HG03060 (cell line): Measurements from ENCODE around the gene HKDC1.
"Not testable (repeated sequence)": the region's sequence is repeated elsewhere in the genome, so short reads cannot be mapped to it uniquely, and the experiment has no call there.

Experiments used
- ATAC-seq: cut with Tn5 transposase; IDR thresholded peaks from one replicate; pipeline ENCODE4 v1.9.1; 2021; ENCODE audit warnings: low read depth, moderate number of reproducible peaks; ENCODE audit not compliant: unreplicated experiment

HKDC1 gene, protein sequence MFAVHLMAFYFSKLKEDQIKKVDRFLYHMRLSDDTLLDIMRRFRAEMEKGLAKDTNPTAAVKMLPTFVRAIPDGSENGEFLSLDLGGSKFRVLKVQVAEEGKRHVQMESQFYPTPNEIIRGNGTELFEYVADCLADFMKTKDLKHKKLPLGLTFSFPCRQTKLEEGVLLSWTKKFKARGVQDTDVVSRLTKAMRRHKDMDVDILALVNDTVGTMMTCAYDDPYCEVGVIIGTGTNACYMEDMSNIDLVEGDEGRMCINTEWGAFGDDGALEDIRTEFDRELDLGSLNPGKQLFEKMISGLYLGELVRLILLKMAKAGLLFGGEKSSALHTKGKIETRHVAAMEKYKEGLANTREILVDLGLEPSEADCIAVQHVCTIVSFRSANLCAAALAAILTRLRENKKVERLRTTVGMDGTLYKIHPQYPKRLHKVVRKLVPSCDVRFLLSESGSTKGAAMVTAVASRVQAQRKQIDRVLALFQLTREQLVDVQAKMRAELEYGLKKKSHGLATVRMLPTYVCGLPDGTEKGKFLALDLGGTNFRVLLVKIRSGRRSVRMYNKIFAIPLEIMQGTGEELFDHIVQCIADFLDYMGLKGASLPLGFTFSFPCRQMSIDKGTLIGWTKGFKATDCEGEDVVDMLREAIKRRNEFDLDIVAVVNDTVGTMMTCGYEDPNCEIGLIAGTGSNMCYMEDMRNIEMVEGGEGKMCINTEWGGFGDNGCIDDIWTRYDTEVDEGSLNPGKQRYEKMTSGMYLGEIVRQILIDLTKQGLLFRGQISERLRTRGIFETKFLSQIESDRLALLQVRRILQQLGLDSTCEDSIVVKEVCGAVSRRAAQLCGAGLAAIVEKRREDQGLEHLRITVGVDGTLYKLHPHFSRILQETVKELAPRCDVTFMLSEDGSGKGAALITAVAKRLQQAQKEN

GRCh38 chr10:69220041-69220451 lies at the start of gene HKDC1:
HKDC1 (plus strand) TSS chr10:69220332; CDS start chr10:69220436, 104 bp downstream.
- no peak for ATAC-seq

DNA sequence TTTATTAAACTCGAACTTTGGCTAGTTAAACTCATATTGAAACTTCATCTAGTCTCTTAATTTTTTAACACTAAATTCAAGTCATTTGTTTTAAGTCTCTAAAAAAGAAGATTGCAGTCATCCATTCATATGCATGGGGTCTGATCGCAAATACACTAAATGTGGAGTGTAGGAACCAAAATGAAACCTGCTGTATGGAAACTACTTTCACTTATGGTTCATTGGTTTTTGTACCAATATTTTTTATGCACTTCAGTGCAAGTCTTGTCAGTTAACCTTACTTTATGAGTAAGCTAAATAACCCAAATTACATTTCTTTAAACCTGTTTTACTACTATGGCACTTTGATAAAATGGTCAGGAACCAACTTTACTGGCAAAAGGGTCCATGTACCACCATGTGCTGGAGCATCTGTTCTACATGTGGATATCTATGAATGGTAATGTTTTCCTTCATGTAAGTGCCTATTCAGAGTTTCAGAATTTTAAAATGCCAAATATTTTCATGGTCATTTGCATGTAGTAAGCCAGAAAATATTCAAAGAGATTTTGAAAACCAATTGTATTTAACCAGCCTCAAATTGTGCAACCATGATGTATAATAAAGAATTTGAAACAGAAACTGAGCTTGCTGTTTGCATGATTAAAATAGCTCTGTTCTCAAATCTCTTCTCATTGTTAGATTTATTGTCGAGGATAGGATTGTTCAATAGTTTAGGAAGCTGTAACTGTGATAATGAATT lies 47.7 kb upstream of the HKDC1 start:
- no peak for ATAC-seq

DNA sequence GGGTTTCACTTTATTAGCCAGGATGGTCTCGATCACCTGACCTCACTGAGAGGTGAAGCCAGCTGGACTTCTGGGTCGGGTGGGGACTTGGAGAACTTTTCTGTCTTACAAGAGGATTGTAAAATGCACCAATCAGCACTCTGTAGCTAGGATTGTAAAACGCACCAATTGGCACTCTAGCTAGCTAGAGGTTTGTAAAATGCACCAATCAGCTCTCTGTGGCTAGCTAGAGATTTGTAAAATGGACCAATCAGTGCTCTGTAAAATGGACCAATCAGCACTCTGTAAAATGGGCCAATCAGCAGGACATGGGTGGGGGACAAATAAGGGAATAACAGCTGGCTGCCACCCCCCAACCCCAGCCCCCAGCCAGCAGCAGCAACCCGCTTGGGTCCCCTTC lies 44.8 kb upstream of the HKDC1 start:
- not testable (repeated sequence) for ATAC-seq

- no peak for ATAC-seq
Measured at GRCh38 chr10:69176823-69177222, 43.3 kb upstream of the HKDC1 start.

GRCh38 chr10:69179089-69179742 lies 40.9 kb upstream of the HKDC1 start:
- peak; percentile 12 for ATAC-seq

GRCh38 chr10:69179743-69180524 lies 40.2 kb upstream of the HKDC1 start, which contains the start of gene SUPV3L1:
SUPV3L1 (plus strand) TSS chr10:69180234; CDS start chr10:69180292, 58 bp downstream.
- ATAC-seq, result peak; percentile 51

DNA sequence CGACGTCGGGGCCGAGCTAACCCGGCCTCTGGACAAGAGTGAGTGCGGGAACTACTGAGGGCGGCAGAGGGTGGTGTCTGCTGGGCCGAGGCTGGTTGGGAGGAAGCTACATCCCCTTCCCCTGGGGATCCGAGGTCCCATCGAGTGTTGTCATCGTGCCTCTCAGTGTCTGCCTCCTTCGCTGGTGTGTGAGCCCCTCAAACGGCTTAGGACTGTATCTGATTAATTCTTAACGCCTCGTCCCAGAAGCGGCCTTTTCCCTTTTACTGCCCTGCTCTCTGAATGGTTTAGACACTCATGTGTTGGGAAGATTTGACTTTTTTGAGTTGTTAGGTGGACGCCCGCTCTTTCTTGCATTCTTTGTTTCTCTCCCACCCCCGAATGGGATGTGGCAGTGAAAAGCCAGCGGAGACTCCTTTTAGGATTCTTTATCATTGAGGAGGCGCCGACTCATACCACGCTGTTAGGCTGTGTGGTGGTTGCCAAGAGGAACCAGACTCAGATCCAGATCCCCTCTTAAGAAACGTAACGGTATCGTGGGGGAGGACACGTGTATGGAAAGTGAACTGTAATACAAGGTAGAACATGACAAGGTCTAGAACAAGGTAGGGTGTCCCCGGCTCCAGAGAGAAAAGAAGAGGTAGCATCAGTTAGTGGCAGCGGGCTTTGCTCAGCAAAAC lies 39.5 kb upstream of the HKDC1 start:
- no peak for ATAC-seq

DNA sequence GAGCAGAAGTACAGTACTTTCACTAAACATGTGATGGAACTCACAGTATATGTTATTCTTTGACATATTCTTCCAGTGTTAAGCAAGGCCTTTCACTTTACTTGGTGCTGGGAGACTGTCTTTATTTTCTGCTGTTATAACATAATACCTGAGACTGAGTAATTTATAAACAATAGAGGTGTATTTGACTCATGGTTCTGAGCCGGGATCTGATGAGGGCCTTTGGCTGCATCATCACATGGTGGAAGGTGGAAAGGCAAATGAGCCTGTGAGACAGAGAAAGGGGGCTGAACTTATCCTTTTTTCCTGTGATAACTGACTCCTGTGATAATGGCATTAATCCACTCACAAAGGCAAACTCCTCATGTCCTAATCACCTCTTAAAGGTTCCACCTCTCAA lies 38.7 kb upstream of the HKDC1 start:
- ATAC-seq, result no peak

DNA sequence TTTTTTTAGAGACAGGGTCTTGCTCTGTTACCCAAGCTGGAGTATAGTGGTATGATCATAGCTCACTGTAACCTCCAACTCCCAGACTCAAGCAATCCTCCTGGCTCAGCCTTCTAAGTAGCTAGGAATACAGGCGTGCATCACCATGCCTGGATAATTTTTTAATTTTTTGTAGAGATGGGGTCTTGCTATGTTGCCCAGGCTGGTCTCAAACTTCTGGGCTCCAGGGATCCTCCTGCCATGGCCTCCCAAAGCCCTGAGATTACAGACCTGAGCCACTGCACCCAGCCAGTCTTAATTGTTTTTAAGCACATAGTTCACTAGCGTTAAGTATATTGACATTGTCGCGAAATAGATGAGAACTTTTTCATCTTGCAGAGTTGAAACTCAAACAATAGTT lies 38.1 kb upstream of the HKDC1 start:
- no peak for ATAC-seq

GRCh38 chr10:69186524-69186923 lies 33.6 kb upstream of the HKDC1 start:
- no peak for ATAC-seq

DNA sequence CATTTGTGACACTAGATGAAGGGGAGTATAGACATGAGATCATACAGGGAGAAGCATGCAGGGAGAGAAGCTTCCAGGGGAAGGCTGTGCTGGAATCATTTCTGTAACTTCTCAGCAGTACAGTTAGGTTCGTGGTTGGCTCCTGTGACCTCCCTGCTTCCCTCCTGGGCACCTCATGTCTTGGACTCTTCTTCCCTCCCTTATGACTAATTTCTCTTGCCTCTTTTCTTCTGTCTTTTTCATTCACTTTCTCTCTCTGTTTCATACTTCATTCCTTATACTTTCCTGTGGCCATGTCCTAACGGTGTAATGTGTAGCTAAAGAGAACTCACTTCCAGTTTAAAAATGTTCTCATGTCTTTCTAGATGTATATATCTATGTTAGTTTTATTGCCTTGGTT lies 19.1 kb upstream of the HKDC1 start:
- ATAC-seq, result no peak

DNA sequence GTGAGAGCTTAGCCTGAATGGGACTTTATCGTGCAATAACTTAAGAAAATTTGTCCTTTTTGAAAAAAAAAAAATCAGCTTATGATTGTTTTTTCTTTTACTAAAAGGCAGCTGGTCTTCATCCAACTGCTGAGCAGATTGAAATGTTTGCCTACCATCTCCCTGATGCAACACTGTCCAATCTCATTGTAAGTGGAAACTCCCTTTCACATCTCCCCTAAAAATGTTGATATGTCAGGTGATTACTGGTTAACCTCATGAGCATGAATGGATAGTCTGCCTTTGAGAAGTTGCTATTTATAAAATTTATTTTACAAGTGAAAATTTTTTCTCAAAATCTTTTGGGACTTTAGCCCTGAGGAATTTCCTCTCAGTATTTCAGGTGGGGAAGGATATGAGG lies 17.8 kb upstream of the HKDC1 start:
- no peak for ATAC-seq

DNA sequence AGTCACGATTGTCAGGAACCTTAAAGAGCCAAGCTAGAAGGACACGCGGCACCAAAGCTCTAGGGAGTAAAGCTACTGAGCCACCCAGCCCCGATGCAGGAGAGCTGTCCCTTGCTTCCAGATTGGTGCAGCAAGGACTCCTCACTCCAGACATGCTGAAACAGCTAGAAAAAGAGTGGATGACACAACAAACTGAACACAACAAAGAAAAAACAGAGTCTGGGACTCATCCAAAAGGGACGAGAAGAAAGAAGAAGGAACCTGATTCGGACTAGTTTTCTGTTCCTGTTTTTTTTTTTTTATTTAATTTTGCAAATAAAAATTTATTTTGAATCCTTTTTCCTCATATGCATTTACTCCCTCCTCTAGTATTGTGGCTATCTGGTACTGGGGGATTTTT lies 11.4 kb upstream of the HKDC1 start:
- no peak for ATAC-seq

- ATAC-seq, result no peak
Measured at GRCh38 chr10:69209787-69210484, 10.2 kb upstream of the HKDC1 start.

DNA sequence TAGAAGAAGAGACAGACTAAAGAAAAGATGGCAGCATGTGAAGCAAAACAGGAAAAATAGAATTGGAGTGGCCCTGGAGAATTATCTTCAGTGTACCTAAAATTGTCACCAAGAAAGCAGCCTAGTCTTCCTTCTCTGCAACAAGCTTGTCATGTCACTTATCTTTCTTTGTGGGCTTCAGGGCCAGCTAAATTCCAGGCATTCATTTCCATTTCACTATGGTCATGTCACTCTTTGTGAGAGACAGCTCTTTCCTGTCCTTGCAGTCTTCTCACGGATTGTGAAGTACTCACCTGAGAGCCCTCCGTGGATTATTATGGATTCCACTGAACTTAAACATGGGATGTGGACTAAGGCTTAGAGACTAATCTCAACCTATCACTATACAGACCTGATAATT lies 9.0 kb upstream of the HKDC1 start:
- ATAC-seq, result no peak

GRCh38 chr10:69211524-69211923 lies 8.6 kb upstream of the HKDC1 start:
- ATAC-seq, result no peak

DNA sequence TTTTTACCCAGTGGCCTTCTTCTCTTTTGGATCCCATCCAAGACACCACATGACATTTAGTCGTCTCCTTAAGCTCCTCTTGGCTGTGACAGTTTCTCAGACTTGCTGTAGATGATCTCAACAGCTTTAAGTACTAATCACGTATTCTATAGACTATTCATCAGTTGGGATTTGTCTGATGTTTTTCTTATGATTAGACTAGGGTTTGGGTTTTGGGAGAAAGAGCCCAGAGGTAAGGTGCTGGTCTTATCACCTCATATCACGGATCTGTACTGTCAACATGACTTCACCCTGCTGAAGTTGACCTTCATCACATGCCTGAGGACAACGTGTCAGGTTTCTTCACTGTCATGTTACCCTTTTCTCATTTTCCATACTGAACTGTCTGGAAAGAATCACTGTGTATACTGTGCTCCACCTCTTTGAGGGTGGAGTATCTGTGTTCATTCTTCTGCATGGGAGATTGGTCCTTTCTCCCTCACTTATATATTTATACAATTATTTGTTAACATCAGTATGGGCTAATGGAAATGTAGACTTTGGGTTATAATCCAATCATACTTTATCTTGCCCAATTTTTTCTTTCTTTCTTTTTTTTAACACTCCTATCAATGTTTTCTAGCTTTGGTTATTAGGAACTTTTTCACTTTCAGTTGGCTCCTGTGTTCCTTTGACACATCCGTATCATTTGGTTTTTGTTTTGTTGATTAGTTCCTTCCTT lies 6.4 kb upstream of the HKDC1 start:
- no peak for ATAC-seq

- no peak for ATAC-seq
Measured at GRCh38 chr10:69214666-69215131, 5.4 kb upstream of the HKDC1 start.
